HG03439 (cell line): Measurements from ENCODE around the gene FREM2.

Experiments
- ATAC-seq: cut with Tn5 transposase; IDR thresholded peaks from one replicate; pipeline ENCODE4 v1.9.1; 2021; ENCODE audit warnings: mild to moderate bottlenecking, moderate library complexity; ENCODE audit not compliant: unreplicated experiment

Gene FREM2

DNA sequence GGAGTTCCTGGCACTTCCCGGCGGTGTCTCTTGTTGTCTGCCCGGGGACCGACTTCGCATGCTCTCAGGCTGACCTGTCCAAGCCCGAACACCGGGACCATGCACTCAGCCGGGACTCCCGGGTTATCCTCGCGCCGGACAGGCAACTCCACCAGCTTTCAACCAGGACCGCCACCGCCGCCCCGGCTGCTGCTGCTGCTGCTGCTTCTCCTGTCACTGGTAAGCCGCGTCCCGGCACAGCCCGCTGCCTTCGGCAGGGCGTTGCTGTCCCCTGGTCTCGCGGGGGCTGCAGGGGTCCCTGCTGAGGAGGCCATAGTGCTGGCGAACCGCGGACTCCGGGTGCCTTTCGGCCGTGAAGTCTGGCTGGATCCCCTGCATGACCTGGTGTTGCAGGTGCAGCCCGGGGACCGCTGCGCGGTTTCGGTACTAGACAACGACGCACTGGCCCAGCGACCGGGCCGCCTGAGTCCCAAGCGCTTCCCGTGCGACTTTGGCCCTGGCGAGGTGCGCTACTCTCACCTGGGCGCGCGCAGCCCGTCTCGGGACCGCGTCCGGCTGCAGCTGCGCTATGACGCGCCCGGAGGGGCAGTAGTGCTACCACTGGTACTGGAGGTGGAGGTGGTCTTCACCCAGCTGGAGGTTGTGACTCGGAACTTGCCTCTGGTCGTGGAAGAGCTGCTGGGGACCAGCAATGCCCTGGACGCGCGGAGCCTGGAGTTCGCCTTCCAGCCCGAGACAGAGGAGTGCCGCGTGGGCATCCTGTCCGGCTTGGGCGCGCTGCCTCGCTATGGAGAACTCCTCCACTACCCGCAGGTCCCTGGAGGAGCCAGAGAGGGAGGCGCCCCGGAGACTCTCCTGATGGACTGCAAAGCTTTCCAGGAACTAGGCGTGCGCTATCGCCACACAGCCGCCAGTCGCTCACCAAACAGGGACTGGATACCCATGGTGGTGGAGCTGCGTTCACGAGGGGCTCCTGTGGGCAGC, 661 bp downstream of the FREM2 start:
- no peak for ATAC-seq

GRCh38 chr13:38688674-38689073, 1.8 kb downstream of the FREM2 start:
- no peak for ATAC-seq

GRCh38 chr13:38690231-38690630, 3.4 kb downstream of the FREM2 start:
- no peak for ATAC-seq

GRCh38 chr13:38693168-38693567, 6.3 kb downstream of the FREM2 start:
- ATAC-seq, result no peak

- ATAC-seq, result no peak
These were observed 6.8 kb downstream of the FREM2 start for GRCh38 chr13:38693641-38694040.

- ATAC-seq, result no peak
These were observed 10.3 kb downstream of the FREM2 start for GRCh38 chr13:38697197-38697596.

DNA sequence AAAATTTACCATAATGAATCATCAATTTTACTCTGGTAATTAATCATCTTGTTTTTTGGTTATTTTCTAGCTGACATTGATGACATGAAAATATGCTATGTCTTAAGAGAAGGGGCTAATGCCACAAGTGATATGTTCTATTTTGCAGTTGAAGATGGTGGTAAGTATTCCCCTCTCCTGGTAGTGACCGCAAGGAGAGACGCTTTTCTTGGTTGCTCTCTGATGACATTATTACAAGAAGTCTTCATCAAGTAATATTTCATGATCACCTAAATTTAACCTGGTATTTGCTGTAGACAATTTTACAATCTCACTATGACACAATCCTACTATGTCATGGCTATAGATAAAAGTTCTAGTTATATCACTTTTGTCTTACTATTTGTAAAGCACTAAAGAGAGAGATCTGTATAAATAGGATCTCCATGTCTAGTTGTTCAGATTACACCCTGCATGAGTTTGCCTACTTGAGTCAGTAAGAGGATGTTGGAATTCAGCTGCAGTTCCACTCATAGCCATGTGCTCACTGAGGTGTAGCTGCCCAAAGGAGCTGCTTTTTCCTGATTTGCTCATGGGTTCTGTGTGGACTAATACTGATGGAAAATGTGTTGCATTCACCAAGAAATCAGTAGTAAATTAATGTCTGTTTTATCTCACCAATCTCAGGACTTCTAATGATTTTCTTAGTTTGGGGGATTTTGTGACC, 10.9 kb downstream of the FREM2 start:
- ATAC-seq, result no peak

GRCh38 chr13:38700051-38700450, 13.2 kb downstream of the FREM2 start:
- ATAC-seq, result no peak

DNA sequence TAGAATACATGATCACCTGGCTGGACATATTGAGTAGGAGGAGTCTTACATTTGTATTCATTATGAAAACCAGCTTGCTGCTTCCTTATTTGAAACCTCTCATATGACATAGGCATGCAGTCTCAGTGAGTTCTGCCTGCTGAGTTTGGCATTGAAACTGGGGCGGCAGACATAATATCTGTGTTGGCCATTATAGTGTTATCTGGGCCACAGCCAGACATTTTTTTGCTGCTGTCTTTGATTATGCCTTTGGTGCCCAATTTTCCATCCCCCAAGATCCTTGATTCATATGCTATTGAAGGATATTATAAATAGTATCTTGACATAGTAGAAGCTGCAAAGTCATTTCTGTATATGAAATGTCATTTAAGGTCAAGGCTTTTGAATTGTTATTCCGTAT, 15.8 kb downstream of the FREM2 start:
- no peak for ATAC-seq

DNA sequence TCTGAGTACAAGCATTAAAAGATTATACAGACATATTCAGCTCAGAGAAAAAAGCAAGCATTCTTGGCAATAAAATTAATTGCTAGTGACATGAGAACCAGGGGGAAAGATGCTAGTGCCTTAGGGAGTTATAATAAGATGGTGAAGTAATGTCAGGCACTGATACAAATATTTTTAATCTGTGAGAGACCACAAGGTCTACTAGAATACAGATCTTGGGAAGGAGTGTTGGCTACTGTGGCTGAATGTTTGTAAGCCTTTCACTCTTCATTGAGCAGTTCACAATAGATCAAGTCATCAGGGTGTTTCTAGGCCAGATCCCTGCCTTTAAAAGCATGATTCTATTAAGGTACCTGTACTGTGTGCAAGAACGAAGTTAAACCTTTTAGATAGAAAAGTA, 16.4 kb downstream of the FREM2 start:
- no peak for ATAC-seq

DNA sequence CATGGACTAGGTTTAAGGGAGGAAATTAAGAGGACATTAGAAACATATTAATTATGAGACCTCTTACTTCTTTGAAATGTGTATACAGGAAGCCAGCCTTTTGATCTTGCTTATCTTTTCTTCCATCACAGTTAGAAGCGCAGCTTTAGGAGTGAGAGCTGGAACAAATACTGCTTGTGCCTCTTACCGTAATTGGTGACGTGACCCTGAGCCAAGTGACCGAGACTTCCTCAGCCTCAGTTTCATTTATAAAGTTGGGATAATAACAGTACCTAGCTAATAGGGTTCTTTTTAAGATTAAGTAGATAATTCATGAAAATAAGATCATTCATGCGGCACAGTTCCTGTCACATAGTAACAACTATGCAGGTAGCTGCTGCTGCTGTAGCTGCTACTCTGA, 18.5 kb downstream of the FREM2 start:
- ATAC-seq, result no peak

- no peak for ATAC-seq
These were observed 20.6 kb downstream of the FREM2 start for GRCh38 chr13:38707460-38707859.

DNA sequence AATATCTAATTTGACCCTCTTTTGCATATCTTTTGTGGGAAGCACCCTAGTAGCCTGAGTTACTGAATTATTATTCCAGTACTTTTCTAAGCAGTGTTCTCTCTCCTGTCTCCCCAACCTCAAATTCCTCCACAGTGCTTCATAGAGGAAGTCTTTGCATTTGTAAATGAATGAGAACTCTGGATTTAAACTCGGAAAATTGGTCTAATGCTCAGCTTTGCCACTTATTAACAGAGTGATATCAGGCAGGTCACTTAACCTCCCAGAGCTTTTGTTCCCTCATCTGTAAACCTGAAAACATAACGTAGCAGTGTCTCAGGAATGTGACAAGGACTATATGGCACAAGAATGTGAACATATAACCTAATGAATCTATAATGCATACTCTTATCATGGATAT, 26.2 kb downstream of the FREM2 start:
- no peak for ATAC-seq

DNA sequence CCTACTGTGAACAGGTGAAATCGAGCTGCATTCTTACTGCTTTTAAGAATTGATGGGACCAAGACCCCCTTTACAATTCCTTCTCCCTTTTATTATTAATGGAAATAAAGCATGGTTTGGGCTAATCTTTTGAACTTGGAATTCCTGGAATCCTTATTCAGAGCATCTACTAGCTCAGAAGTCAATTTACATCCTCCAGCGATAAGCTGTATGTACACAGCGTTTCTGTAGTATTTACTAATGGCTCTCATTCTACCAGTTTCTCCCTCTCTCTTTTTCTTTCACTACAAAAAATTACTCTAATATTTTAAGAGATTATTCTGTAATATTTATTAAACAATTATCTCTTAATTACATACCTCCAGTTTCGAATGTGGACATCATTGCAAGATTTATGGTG, 31.5 kb downstream of the FREM2 start:
- no peak for ATAC-seq

DNA sequence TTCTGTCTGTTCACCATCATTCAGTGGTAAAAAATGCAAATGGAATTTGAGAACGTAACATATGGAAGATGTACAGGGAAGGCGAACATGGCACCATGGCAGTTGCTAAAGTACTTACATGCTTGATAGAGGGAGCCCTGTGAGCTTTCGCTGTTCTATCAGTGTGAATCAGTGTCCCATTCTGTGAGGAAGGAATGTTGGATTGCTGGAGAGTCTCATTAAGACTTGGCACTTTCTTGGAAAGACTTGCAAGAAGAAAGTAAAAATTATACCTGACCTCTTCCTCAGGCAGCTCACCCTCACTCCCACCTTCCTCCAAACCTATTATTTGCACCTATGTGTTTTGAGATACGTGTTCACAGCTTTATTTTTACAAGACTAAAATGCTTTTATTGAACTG, 43.5 kb downstream of the FREM2 start:
- no peak for ATAC-seq

- no peak for ATAC-seq
These were observed 46.3 kb downstream of the FREM2 start for GRCh38 chr13:38733146-38733545.

DNA sequence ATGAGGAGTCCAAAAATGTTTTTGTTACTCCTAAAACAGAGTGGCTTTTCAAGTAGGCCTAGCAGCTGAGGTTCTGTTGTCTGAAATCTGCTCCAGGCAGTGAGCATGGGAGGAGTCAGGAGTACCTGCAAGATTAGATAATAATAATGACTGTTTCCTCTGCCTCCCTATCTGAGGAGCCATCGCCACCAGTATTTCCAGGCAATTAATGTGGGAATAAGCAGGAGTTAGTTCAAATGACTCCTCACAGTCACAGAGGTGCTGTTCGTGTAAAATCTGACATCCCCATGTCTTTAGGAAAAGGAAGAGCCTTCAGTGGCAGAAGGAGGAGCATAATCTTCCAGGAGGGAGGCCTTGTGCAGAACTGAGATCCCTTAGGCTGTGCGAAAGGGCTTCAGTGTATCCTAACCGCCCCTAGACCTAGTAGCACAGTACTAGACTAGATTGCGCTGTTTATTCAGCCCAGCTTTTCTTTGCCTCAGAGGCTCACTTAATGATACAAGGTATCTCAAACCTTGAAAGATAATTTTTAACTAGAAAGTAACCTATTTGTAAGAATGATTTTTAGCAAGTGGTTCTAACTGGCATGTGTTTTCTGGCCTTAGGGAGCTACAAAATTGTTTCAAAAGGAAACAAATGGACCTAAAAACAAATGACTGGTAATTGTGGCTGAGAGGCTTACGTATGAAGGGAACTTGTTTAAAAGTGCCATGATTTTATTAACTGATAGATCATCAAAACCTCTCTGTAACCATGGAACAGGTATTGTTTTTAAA, 49.0 kb downstream of the FREM2 start:
- no peak for ATAC-seq

- no peak for ATAC-seq
These were observed 56.6 kb downstream of the FREM2 start for GRCh38 chr13:38743466-38743865.

- no peak for ATAC-seq
These were observed 65.8 kb downstream of the FREM2 start for GRCh38 chr13:38752686-38753085.

- no peak for ATAC-seq
These were observed 67.0 kb downstream of the FREM2 start for GRCh38 chr13:38753878-38754277.

DNA sequence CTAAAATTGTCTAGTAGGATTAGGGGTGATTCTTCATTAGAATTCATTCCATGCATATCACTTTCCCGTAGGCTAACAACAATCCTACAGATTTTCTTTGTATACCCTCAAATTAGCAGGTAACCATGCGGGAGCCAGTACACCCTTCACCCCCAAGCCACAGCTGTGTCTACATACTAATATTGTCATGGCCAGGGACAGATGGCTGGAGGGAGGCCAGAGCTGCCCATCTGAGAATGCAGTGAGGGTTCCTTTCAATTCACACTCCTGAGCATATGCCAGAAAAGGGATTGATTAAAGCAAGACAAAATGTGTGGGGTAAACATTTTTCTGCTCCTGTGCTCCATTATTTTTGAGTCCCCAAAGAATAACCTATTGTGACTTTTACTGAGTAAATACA, 68.9 kb downstream of the FREM2 start:
- ATAC-seq, result no peak
